ENCODE measurements around the gene ANG. TPM values are rescaled to one million over a fixed set of nuclear protein-coding genes. Genes with fewer than 3 reads are reported as not detected.
"Not testable (repeated sequence)": the region's sequence is repeated elsewhere in the genome, so short reads cannot be mapped to it uniquely, and the experiment has no call there.

ANG gene
- total RNA-seq, result 10 to 100 TPM; 19.7 to 22.1 TPM
- polyA plus RNA-seq, result 10 to 100 TPM; 20.8 to 30.3 TPM
- long read RNA-seq, donor 1, transcript ANG-201 (2 exons, 1,222 nt), result major isoform, 10 of 13 reads
- long read RNA-seq, donor 1, partial matches to known transcripts, result 0 of 13 reads
- long read RNA-seq, donor 1, other reads (novel, unspliced or antisense), result 3 of 13 reads
- long read RNA-seq, donor 2, transcript ANG-201 (2 exons, 1,222 nt), result major isoform, 6 of 6 reads
- long read RNA-seq, donor 2, partial matches to known transcripts, result 0 of 6 reads
- long read RNA-seq, donor 2, other reads (novel, unspliced or antisense), result 0 of 6 reads

DNA sequence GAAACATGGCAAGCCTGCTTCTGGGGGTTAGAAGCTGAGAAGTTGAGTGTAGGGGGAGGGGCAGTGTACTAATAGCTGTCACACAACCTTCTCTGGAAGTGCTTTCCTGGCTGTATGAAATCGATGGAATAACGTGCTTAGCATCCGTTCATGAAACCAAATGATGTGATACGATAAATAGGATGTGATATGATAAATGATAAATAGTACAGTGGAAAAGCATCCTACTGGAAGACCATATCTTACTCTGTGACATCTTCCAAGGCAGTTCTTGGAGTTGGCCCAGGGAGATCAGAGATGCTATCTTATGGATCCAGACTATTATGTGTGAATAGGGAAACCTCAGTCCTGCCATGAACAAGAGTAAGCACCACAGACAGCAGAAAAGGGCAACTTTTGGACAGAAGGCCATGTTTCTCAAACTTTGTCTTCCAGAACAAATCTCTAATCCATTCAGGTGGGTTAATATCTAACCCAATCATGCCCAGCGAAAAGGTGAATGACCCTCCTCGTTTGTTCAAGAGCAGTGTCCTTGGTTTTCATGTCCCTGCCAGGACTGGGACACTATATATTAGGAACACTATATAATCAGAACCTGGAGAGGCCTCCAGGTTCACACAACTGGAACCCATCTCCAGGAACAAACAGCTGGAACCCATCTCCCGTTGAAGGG, at the start of gene ANG:
TSS of gene ANG (plus strand) at position 598 of the 673 bp plus-strand sequence. CDS start 4,801 bp downstream, outside the sequence.
- H3K27ac ChIP-seq (ENCODE audit: low read depth in 1 of 2, low read length in 2 of 2), result no peak within 1 kb of the TSS
- H3K27me3 ChIP-seq (ENCODE audit: control insufficient read depth in 1 of 2, insufficient read depth in 2 of 2, low read length in 1 of 2), result no peaks in the 10 kb centered on the region
- WGBS, 2 donors, result 75 to 94% methylated on average over 7 of the region's 7 CpGs
- DNase-seq (no peak), ATAC-seq (ENCODE audit: low FRiP score) (no peak)
- intact Hi-C loops (cut with DNase I), result loop anchor here (5.0 to 10.0 kb wide), 2 partner anchors 296 to 361 kb away; partner anchors contain the start of gene METTL17 (in 1 of the 2)
- H3K36me3 ChIP-seq (ENCODE audit: control insufficient read depth in 1 of 2, insufficient read depth in 2 of 2, low read length in 1 of 2), result peaks cover 0 to 3% of the 10 kb centered on the region in 2 donors
- H3K4me1 ChIP-seq (ENCODE audit: control insufficient read depth in 1 of 2, insufficient read depth in 2 of 2, low read length in 2 of 2), result peaks cover 0 to 1% of the 10 kb centered on the region in 2 donors
- no peak within 1 kb of the TSS for H3K4me3 ChIP-seq (ENCODE audit: low read length in 2 of 2)
- no peaks in the 10 kb centered on the region for H3K9me3 ChIP-seq (ENCODE audit: control insufficient read depth, low read length)

DNA sequence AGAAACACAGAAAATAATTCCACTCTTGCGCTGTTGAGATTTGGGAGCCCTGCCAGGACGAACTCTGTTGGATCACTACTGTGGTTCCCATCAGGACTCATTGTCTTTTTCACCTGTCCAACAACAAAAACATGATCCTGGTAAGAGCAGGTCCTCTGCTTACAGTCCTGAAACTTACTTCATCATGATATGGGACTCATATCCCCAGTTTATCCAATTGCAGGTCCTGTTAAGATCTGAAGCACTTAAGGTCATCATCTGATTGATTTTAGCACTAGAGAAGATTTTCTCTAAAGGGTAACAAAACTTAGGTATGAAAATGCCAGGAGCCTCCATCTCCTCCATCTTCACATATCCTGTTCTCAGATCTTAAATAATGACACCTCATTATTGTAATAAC, 47.0 kb upstream of the ANG start, which contains the start of gene OR6S1:
TSS of gene OR6S1 (minus strand) at position 101 of the 400 bp plus-strand sequence. CDS start at position 101, 0 bp downstream.
- no peak for ATAC-seq (ENCODE audit: low FRiP score)
- no peaks in the 10 kb centered on the region for H3K27me3 ChIP-seq (ENCODE audit: control insufficient read depth in 1 of 2, insufficient read depth in 2 of 2, low read length in 1 of 2)
- intact Hi-C loops (cut with DNase I), result no loop called here

DNA sequence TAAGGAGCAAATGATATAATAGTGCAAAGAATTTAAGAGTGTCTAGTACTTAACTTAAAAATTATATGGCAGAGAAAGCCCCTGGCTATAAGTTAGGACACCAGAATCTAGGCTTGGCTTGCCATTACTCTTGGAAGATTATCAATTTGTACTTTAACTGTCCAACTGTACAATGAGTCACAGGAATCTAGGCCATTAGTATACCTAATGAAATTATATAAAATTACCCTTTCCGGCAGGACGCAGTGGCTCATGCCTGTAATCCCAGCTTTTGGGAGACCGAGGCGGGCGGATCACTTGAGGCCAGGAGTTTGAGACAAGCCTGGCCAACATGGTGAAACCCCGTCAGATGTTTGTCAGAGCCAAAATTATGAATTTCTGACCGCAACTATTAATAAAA, 46.4 kb upstream of the ANG start:
- H3K36me3 ChIP-seq (ENCODE audit: control insufficient read depth in 1 of 2, insufficient read depth in 2 of 2, low read length in 1 of 2), result no peaks in the 10 kb centered on the region
- H3K27ac ChIP-seq (ENCODE audit: low read depth in 1 of 2, low read length in 2 of 2), result no peak overlapping the region
- ATAC-seq (ENCODE audit: low FRiP score) (no peak), DNase-seq (no peak)
- no peaks in the 10 kb centered on the region for H3K27me3 ChIP-seq (ENCODE audit: control insufficient read depth in 1 of 2, insufficient read depth in 2 of 2, low read length in 1 of 2)
- no peaks in the 10 kb centered on the region for H3K4me1 ChIP-seq (ENCODE audit: control insufficient read depth in 1 of 2, insufficient read depth in 2 of 2, low read length in 2 of 2)
- H3K9me3 ChIP-seq (ENCODE audit: control insufficient read depth, low read length), result no peaks in the 10 kb centered on the region
- no peak overlapping the region for H3K4me3 ChIP-seq (ENCODE audit: low read length in 2 of 2)
- intact Hi-C loops (cut with DNase I), result no loop called here
- 88 to 89% methylated on average over 7 of the region's 7 CpGs for WGBS, 2 donors

More for the DNA sequence above, 47.0 kb upstream of the ANG start, which contains the start of gene OR6S1:
- H3K4me1 ChIP-seq (ENCODE audit: control insufficient read depth in 1 of 2, insufficient read depth in 2 of 2, low read length in 2 of 2), result no peaks in the 10 kb centered on the region
- no peak within 1 kb of the TSS for H3K27ac ChIP-seq (ENCODE audit: low read depth in 1 of 2, low read length in 2 of 2)
- WGBS, 2 donors, result 80 to 85% methylated on average over 2 of the region's 2 CpGs
- H3K9me3 ChIP-seq (ENCODE audit: control insufficient read depth, low read length), result no peaks in the 10 kb centered on the region
- H3K4me3 ChIP-seq (ENCODE audit: low read length in 2 of 2), result no peak within 1 kb of the TSS
- DNase-seq, result no peak
- H3K36me3 ChIP-seq (ENCODE audit: control insufficient read depth in 1 of 2, insufficient read depth in 2 of 2, low read length in 1 of 2), result no peaks in the 10 kb centered on the region

DNA sequence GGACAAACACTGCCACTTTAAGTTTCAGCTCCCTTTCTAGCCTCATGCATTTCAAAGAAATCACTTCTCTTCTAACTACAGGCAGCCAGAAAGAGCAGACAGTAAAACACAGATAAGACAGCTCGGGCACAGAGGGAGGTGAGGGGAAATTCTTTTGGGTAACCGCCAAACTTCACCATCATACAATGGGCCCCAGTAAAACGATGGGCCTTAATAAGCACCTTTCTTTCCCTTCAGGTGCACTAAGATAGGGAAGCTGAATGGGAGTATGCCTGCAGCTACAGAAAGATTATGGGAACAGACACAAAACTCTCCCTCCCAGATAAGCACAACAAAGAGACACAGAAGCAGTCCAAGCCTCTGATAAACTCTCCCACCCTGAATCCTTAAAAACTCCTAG, 45.8 kb upstream of the ANG start:
- intact Hi-C loops (cut with DNase I); H3K9me3 ChIP-seq (ENCODE audit: control insufficient read depth, low read length); ATAC-seq (ENCODE audit: low FRiP score); H3K36me3 ChIP-seq (ENCODE audit: control insufficient read depth in 1 of 2, insufficient read depth in 2 of 2, low read length in 1 of 2); H3K4me1 ChIP-seq (ENCODE audit: control insufficient read depth in 1 of 2, insufficient read depth in 2 of 2, low read length in 2 of 2); H3K4me3 ChIP-seq (ENCODE audit: low read length in 2 of 2); DNase-seq; H3K27me3 ChIP-seq (ENCODE audit: control insufficient read depth in 1 of 2, insufficient read depth in 2 of 2, low read length in 1 of 2); H3K27ac ChIP-seq (ENCODE audit: low read depth in 1 of 2, low read length in 2 of 2): not testable (repeated sequence)
- 19 to 28% methylated on average over 3 of the region's 3 CpGs for WGBS, 2 donors

DNA sequence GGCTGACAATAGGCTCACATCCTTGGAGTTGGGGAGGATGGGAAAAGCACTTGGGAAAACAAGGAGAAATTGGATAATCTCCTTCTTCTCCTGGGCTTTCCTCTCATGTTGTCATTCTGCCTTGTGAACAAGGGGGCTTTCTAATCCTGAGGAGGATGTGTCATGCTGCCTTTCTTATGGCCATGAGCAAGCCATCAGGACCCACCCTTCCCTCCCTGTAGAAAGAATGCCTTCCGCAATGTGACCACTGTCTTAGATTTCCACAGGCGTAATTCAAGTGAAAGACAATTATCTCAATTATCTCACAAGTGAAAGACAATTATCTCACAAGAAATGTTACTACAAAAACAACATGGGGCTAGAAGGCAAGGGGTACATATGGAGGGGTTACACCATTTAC, 44.0 kb upstream of the ANG start:
- Histone ChIP-seq H3K27ac (ENCODE audit: low read depth in 1 of 2, low read length in 2 of 2) (no peak overlapping the region), H3K9me3 (ENCODE audit: control insufficient read depth, low read length) (no peaks in the 10 kb centered on the region), H3K36me3 (ENCODE audit: control insufficient read depth in 1 of 2, insufficient read depth in 2 of 2, low read length in 1 of 2) (no peaks in the 10 kb centered on the region), H3K4me1 (ENCODE audit: control insufficient read depth in 1 of 2, insufficient read depth in 2 of 2, low read length in 2 of 2) (no peaks in the 10 kb centered on the region), H3K4me3 (ENCODE audit: low read length in 2 of 2) (no peak overlapping the region), H3K27me3 (ENCODE audit: control insufficient read depth in 1 of 2, insufficient read depth in 2 of 2, low read length in 1 of 2) (peaks cover 0 to 1% of the 10 kb centered on the region in 2 donors)
- ATAC-seq (ENCODE audit: low FRiP score) (no peak), DNase-seq (no peak)
- intact Hi-C loops (cut with DNase I), result no loop called here
- WGBS, 2 donors, result 90 to 94% methylated on average over 2 of the region's 2 CpGs

DNA sequence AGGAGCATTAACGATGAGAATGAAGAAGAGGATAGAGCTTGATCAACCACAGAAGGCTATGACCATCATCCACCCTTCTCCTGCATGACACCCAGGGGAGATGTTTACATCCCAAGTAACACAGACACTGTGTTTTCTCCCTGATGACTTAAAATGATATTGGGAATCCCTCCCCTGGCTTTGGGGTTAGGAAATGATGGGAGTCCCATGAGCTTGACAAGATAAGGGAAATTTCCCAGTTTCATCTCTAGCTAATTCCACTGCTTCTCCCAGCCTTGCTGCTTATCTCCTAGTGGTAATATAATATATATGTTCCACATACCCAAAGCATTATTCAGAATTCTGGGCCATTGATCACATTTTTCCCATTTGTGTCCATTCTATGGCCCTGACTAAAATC, 43.1 kb upstream of the ANG start:
- ATAC-seq (ENCODE audit: low FRiP score) (no peak), DNase-seq (no peak)
- Histone ChIP-seq H3K36me3 (ENCODE audit: control insufficient read depth in 1 of 2, insufficient read depth in 2 of 2, low read length in 1 of 2) (no peaks in the 10 kb centered on the region), H3K9me3 (ENCODE audit: control insufficient read depth, low read length) (no peaks in the 10 kb centered on the region), H3K27ac (ENCODE audit: low read depth in 1 of 2, low read length in 2 of 2) (no peak overlapping the region), H3K4me3 (ENCODE audit: low read length in 2 of 2) (no peak overlapping the region), H3K4me1 (ENCODE audit: control insufficient read depth in 1 of 2, insufficient read depth in 2 of 2, low read length in 2 of 2) (no peaks in the 10 kb centered on the region), H3K27me3 (ENCODE audit: control insufficient read depth in 1 of 2, insufficient read depth in 2 of 2, low read length in 1 of 2) (peaks cover 0 to 1% of the 10 kb centered on the region in 2 donors)
- 90 to 91% methylated on average over 1 of the region's 1 CpG for WGBS, 2 donors
- intact Hi-C loops (cut with DNase I), result no loop called here

DNA sequence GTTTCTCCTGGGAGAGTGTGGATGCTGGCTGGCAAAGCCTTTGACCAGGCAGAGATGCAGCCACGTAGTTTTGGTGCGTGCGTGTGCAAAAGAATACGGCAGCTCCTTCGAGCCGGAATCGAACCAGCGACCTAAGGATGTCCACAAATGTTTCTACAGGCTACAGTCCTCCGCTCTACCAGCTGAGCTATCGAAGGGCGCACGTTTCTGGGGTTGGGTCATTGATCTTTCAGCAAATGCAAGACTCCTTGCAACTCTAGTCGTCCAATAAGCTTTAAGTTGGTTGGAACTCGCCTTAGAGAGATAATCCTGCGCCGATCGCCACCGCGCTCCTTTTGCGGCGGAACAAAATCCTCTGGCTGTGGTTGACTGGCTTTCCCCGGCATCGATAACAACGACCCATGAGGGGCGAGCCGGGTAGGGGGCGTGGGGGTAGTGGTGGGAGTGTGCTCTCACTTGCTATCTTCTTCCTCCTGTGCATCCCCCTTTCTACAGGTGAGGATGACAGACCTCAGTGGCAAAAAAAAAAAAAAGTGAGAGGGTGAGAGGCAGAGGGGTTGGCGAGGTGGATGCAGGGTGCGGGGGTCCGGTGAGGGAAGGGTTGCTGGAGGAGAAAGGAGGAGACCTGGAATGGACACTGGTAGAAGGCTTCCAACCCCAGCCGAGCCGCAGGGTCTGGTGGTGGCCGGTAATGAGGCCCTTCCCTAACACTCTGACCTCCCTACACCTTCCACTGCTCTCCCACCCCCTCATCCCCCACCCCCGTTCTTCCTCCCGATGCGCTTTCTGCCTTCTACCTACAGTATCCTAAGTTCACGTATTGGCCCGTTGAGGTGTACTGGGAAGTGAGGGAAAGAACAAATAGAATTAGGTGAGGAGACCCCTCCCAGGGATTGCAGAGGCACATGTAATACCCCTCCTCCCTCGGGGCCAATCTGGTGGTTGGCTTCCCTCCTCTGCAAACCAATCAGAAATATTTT, 35.3 kb upstream of the ANG start:
- no peak for ATAC-seq (ENCODE audit: low FRiP score)
- 2% methylated on average over 38 to 39 of the region's 39 CpGs for WGBS, 2 donors
- no peak overlapping the region for H3K4me3 ChIP-seq (ENCODE audit: low read length in 2 of 2)
- no peak for DNase-seq
- H3K27ac ChIP-seq (ENCODE audit: low read depth in 1 of 2, low read length in 2 of 2), result no peak overlapping the region
- peaks cover 0 to 6% of the 10 kb centered on the region in 2 donors for H3K27me3 ChIP-seq (ENCODE audit: control insufficient read depth in 1 of 2, insufficient read depth in 2 of 2, low read length in 1 of 2)
- no peaks in the 10 kb centered on the region for H3K4me1 ChIP-seq (ENCODE audit: control insufficient read depth in 1 of 2, insufficient read depth in 2 of 2, low read length in 2 of 2)
- intact Hi-C loops (cut with DNase I), result no loop called here
- H3K36me3 ChIP-seq (ENCODE audit: control insufficient read depth in 1 of 2, insufficient read depth in 2 of 2, low read length in 1 of 2), result no peaks in the 10 kb centered on the region
- peaks cover 3% of the 10 kb centered on the region for H3K9me3 ChIP-seq (ENCODE audit: control insufficient read depth, low read length)

DNA sequence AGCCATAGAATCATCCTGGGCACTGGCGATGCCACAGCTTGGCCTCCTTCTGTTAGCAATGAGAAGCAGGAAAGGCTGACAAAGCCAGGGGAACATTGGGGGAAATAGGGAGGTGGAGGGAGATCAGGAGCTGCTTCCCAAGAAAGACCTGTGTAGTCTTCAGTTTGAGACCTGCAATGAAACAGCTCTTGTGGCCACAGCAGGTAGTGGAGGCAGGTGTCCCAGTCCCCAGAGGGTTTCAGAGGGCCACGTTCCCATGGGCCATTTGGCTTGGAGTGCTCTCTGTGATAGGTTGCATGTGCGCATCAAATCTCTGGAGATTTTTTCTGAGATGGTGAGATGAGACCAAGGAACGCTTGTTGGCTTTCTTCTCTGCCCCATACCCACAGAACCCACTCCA, 32.7 kb upstream of the ANG start:
- Histone ChIP-seq H3K27ac (ENCODE audit: low read depth in 1 of 2, low read length in 2 of 2) (no peak overlapping the region), H3K4me3 (ENCODE audit: low read length in 2 of 2) (no peak overlapping the region), H3K9me3 (ENCODE audit: control insufficient read depth, low read length) (peaks cover 3% of the 10 kb centered on the region), H3K4me1 (ENCODE audit: control insufficient read depth in 1 of 2, insufficient read depth in 2 of 2, low read length in 2 of 2) (no peaks in the 10 kb centered on the region), H3K27me3 (ENCODE audit: control insufficient read depth in 1 of 2, insufficient read depth in 2 of 2, low read length in 1 of 2) (peaks cover 0 to 5% of the 10 kb centered on the region in 2 donors), H3K36me3 (ENCODE audit: control insufficient read depth in 1 of 2, insufficient read depth in 2 of 2, low read length in 1 of 2) (no peaks in the 10 kb centered on the region)
- WGBS, 2 donors, result 66 to 84% methylated on average over 4 of the region's 4 CpGs
- intact Hi-C loops (cut with DNase I), result no loop called here
- ATAC-seq (ENCODE audit: low FRiP score) (no peak), DNase-seq (no peak)

Measured in aorta (tissue), 5 donors.